Epithelial cell of alveolus of lung (primary cell): Measurements from ENCODE around the gene SLC22A6. TPM values are rescaled to one million over a fixed set of nuclear protein-coding genes. Genes with fewer than 3 reads are reported as not detected.

Experiments
- total RNA-seq: library from RNA; depleted of rRNA; stranded (reverse); fragments of >200 nt; gene quantifications from 2 replicates; pipeline ENCODE4 v1.2.1, GENCODE V29; 2015

SLC22A6 gene, protein sequence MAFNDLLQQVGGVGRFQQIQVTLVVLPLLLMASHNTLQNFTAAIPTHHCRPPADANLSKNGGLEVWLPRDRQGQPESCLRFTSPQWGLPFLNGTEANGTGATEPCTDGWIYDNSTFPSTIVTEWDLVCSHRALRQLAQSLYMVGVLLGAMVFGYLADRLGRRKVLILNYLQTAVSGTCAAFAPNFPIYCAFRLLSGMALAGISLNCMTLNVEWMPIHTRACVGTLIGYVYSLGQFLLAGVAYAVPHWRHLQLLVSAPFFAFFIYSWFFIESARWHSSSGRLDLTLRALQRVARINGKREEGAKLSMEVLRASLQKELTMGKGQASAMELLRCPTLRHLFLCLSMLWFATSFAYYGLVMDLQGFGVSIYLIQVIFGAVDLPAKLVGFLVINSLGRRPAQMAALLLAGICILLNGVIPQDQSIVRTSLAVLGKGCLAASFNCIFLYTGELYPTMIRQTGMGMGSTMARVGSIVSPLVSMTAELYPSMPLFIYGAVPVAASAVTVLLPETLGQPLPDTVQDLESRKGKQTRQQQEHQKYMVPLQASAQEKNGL
- total RNA-seq = not detected in 2 replicates

DNA sequence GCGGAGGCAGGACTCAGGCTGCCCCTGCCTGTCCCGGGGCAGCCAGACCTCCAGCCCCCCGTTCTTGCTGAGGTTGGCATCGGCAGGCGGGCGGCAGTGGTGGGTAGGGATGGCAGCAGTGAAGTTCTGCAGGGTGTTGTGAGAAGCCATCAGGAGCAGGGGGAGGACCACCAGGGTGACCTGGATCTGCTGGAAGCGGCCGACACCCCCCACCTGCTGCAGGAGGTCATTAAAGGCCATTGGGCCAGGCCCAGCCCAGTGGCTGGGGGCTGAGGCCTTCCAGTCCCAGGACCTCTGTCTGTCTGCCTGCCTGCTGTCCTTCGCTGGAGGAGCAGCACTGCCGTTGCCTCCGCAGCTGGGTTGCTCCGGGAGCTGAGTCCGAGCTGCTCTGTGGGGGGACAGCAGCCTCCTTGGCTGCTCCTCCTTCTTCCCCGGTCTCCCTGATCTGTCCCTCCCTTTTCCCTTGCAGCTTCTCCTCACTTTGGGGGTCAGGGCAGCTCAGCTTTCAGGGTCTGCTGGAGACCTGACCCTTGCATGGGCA lies at the start of gene SLC22A6:
TSS of gene SLC22A6 (minus strand) at position 517 of the 541 bp plus-strand sequence. CDS start at position 240, 277 bp downstream.

DNA sequence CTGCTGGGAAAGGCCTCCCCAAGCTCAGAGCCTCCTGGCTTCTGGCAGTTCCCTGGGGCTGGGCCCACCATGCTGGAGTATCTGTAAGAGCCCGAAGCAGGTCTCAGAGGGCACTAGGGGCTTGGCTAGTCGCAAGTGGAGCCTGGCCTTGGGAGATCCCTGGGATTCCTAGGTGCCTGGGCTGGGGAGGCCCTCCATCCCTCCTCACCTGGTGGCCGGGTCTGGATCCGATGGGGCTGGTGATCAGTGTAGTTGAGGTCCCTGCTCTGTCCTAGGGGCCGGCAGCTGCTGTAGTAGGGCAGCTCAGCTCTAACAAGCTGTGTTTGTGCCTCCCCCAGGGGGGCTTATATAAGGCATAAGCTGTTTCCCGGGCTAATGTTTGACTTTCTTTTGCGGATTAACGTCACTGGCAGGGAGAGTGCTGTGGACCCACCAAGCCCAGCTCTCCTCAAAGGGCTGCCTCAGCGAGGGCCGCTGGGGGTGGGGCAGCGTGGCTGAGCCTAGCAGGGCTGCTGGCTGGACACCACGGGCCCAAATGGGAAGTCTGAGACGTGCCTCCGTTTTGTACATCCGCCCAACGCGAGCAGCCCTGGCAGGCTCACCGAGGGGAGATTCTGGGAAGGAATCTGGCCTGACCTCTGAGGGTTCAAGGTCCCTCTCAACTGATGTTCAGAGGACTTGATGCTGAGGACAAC lies 30.9 kb upstream of the SLC22A6 start, which contains the start of gene SLC22A8:
TSS of gene SLC22A8 (minus strand) at position 321 of the 695 bp plus-strand sequence. CDS start 883 bp downstream, outside the sequence.

Other genes starting within 250 kb of the SLC22A6 start
- 7.5 and 8.3 TPM in 2 replicates for gene ZBTB3, start 230.8 kb downstream of the SLC22A6 start, total RNA-seq
- gene POLR2G, start 223.4 kb downstream of the SLC22A6 start, total RNA-seq = 95.7 and 111 TPM in 2 replicates
- gene TAF6L, start 213.6 kb downstream of the SLC22A6 start, total RNA-seq = 11.4 and 20.0 TPM in 2 replicates
- gene TMEM179B, start 197.6 kb downstream of the SLC22A6 start, total RNA-seq = 82.1 and 98.6 TPM in 2 replicates
- gene TMEM223, start 193.0 kb downstream of the SLC22A6 start, total RNA-seq = 39.0 and 55.0 TPM in 2 replicates
- gene NXF1, start 179.5 kb downstream of the SLC22A6 start, total RNA-seq = 20.3 and 44.3 TPM in 2 replicates
- 44.6 and 50.4 TPM in 2 replicates for gene STX5, start 152.9 kb downstream of the SLC22A6 start, total RNA-seq
- not detected in 2 replicates for gene TEX54, start 152.1 kb downstream of the SLC22A6 start, total RNA-seq
- gene WDR74, start 145.4 kb downstream of the SLC22A6 start, total RNA-seq = 38.6 and 57.9 TPM in 2 replicates
- gene SLC3A2, start 104.1 kb downstream of the SLC22A6 start, total RNA-seq = 146 and 183 TPM in 2 replicates
- not detected in 2 replicates for gene CHRM1, start 63.6 kb downstream of the SLC22A6 start, total RNA-seq
- gene SLC22A8, start 30.9 kb upstream of the SLC22A6 start, total RNA-seq = not detected in 2 replicates
- gene SLC22A24, start 159.3 kb upstream of the SLC22A6 start, total RNA-seq = not detected in 2 replicates